ENCODE results near the gene C10orf71.

The C10orf71 gene

GRCh38 chr10:49296836-49297235, 2.1 kb upstream of the C10orf71 start:
- no peak for DNase-seq

GRCh38 chr10:49297818-49298670, 926 bp upstream of the C10orf71 start:
- DNase-seq = no peak

GRCh38 chr10:49298671-49298982, 343 bp upstream of the C10orf71 start:
- no peak for DNase-seq

GRCh38 chr10:49299816-49300139, 808 bp downstream of the C10orf71 start:
- DNase-seq = no peak

GRCh38 chr10:49300140-49300974, 1.4 kb downstream of the C10orf71 start:
- peak; percentile 64 for DNase-seq

GRCh38 chr10:49301302-49301701, 2.3 kb downstream of the C10orf71 start:
- no peak for DNase-seq

- no peak for DNase-seq
Observed at GRCh38 chr10:49302088-49302487, 3.1 kb downstream of the C10orf71 start.

GRCh38 chr10:49303711-49304110, 4.7 kb downstream of the C10orf71 start:
- no peak for DNase-seq

GRCh38 chr10:49304137-49304536, 5.2 kb downstream of the C10orf71 start:
- DNase-seq = no peak

GRCh38 chr10:49307921-49308320, 9.0 kb downstream of the C10orf71 start:
- no peak for DNase-seq

GRCh38 chr10:49308881-49309280, 9.9 kb downstream of the C10orf71 start:
- no peak for DNase-seq

GRCh38 chr10:49309691-49310411, 10.9 kb downstream of the C10orf71 start:
- no peak for DNase-seq

GRCh38 chr10:49310460-49310859, 11.5 kb downstream of the C10orf71 start:
- DNase-seq = no peak

- no peak for DNase-seq
Observed at GRCh38 chr10:49310901-49311554, 12.1 kb downstream of the C10orf71 start.

GRCh38 chr10:49311555-49312236, 12.7 kb downstream of the C10orf71 start:
- DNase-seq = no peak

- no peak for DNase-seq
Observed at GRCh38 chr10:49312246-49312869, 13.4 kb downstream of the C10orf71 start.

GRCh38 chr10:49313501-49314070, 14.6 kb downstream of the C10orf71 start:
- DNase-seq = no peak

- DNase-seq = no peak
Observed at GRCh38 chr10:49314806-49315205, 15.8 kb downstream of the C10orf71 start.

- no peak for DNase-seq
Observed at GRCh38 chr10:49318028-49318427, 19.1 kb downstream of the C10orf71 start.

- no peak for DNase-seq
Observed at GRCh38 chr10:49318755-49319154, 19.8 kb downstream of the C10orf71 start.

- no peak for DNase-seq
Observed at GRCh38 chr10:49319206-49319605, 20.2 kb downstream of the C10orf71 start.

- no peak for DNase-seq
Observed at GRCh38 chr10:49320191-49320590, 21.2 kb downstream of the C10orf71 start.

Measured in hematopoietic multipotent progenitor cell treated with erythropoietin and hydrocortisone succinate and interleukin-3 and kit ligand, for 6 days (in vitro differentiated cells).